Left ventricle myocardium inferior (tissue), 1 donor: ENCODE measurements around the gene NDUFS6. TPM values are rescaled to one million over a fixed set of nuclear protein-coding genes. Genes with fewer than 3 reads are reported as not detected.

ENCODE experiments used
- DNase-seq: peaks from one replicate; pipeline ENCODE4 v3.0.0-alpha.2; 2020
- H3K27ac ChIP-seq: fragments of 200-600 bp; replicated peaks from 2 replicates; pipeline ENCODE4 v1.8.0; 2021
- H3K27me3 ChIP-seq: fragments of 200-600 bp; 2 replicates; pipeline ENCODE4 v1.8.0; 2021; ENCODE audit warnings: low read depth
- H3K36me3 ChIP-seq: fragments of 200-600 bp; 2 replicates; pipeline ENCODE4 v1.8.0; 2021
- H3K4me1 ChIP-seq: fragments of 200-600 bp; 2 replicates; pipeline ENCODE4 v1.8.0; 2021
- H3K4me3 ChIP-seq: fragments of 200-600 bp; 2 replicates; pipeline ENCODE4 v1.8.0; 2021; ENCODE audit warnings: mild to moderate bottlenecking, moderate library complexity
- H3K9me3 ChIP-seq: fragments of 200-600 bp; replicated peaks from 2 replicates; pipeline ENCODE4 v1.8.0; 2021
- intact Hi-C: fragments of 100-400 bp; cut with micrococcal nuclease; formaldehyde crosslinking; loops from one replicate; pipeline ENCODE4 v1.11.0; 2022
- total RNA-seq: library from RNA; stranded (reverse); fragmentation: NEBNext Ultra II Directional; extraction: Animal tissue kit (Norgen Biotek cat#: 25700); gene quantifications from one replicate; pipeline ENCODE4 v1.2.1, GENCODE V29; 2021
- TF ChIP-seq, protein P1 (sequence below): fragments of 200-600 bp; IDR thresholded peaks from 2 replicates; pipeline ENCODE4 v1.8.0; 2021; ENCODE audit warnings: antibody characterized with exemption, mild to moderate bottlenecking, borderline replicate concordance
- donor health status: DM: no; HTN: yes; CAD: no; lungs with severe emphysema.

NDUFS6 gene
- total RNA-seq, 1 donor from 2014 or later, result 122 TPM

GRCh38 chr5:1855596-1855995 lies 54.4 kb downstream of the NDUFS6 start:
- intact Hi-C loops, result no loop called here
- Histone ChIP-seq H3K27ac (no peak overlapping the region), H3K4me1 (peaks cover 16% of the 10 kb centered on the region), H3K4me3 (no peak overlapping the region), H3K36me3 (no peaks in the 10 kb centered on the region), H3K9me3 (no peaks in the 10 kb centered on the region), H3K27me3 (peaks cover 50% of the 10 kb centered on the region)
- DNase-seq, result no peak
- TF ChIP-seq, protein P1, sequence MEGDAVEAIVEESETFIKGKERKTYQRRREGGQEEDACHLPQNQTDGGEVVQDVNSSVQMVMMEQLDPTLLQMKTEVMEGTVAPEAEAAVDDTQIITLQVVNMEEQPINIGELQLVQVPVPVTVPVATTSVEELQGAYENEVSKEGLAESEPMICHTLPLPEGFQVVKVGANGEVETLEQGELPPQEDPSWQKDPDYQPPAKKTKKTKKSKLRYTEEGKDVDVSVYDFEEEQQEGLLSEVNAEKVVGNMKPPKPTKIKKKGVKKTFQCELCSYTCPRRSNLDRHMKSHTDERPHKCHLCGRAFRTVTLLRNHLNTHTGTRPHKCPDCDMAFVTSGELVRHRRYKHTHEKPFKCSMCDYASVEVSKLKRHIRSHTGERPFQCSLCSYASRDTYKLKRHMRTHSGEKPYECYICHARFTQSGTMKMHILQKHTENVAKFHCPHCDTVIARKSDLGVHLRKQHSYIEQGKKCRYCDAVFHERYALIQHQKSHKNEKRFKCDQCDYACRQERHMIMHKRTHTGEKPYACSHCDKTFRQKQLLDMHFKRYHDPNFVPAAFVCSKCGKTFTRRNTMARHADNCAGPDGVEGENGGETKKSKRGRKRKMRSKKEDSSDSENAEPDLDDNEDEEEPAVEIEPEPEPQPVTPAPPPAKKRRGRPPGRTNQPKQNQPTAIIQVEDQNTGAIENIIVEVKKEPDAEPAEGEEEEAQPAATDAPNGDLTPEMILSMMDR, result no peak

DNA sequence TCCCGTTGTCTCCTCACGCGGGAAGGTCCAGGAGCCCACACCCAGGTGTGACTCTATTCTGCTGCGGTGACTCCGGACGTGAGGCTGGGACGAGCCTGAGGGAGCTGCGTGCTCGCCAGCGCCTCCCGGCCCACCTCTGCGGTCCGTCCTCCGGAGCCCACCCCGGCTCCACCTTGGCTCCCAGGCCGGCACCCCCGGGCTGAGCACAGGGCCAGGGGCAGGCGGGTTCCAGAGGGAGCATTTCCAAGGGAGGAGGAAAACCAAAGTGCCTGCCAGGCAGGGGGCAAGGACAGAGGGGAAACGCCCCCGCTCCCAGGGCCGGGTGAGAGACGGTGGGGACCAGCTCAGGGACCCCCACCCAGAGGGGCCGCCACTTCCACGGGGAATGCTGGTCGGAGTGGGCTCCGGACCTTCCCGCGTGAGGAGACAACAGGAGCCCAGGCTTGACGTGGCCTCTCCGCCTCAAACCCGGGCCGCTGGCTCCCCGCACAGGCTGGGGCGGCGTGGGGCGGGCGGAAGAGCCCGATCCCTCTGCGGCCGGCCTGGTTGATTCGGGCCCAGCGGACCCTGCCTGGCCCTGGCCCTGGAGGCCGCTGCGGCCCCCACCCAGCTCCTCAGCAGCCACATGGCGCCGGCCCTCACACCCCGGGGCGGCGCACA lies 55.5 kb downstream of the NDUFS6 start:
- Histone ChIP-seq H3K4me1 (peaks cover 26% of the 10 kb centered on the region), H3K9me3 (no peaks in the 10 kb centered on the region), H3K4me3 (no peak overlapping the region), H3K36me3 (no peaks in the 10 kb centered on the region), H3K27ac (no peak overlapping the region), H3K27me3 (peaks cover 43% of the 10 kb centered on the region)
- TF ChIP-seq, protein P1, result no peak
- intact Hi-C loops, result no loop called here
- DNase-seq, result no peak

GRCh38 chr5:1857256-1857600 lies 56.0 kb downstream of the NDUFS6 start:
- Histone ChIP-seq H3K4me1 (peaks cover 25% of the 10 kb centered on the region), H3K27ac (no peak overlapping the region), H3K9me3 (no peaks in the 10 kb centered on the region), H3K4me3 (no peak overlapping the region), H3K27me3 (peaks cover 38% of the 10 kb centered on the region), H3K36me3 (no peaks in the 10 kb centered on the region)
- intact Hi-C loops, result no loop called here
- no peak for DNase-seq
- TF ChIP-seq, protein P1, result no peak

DNA sequence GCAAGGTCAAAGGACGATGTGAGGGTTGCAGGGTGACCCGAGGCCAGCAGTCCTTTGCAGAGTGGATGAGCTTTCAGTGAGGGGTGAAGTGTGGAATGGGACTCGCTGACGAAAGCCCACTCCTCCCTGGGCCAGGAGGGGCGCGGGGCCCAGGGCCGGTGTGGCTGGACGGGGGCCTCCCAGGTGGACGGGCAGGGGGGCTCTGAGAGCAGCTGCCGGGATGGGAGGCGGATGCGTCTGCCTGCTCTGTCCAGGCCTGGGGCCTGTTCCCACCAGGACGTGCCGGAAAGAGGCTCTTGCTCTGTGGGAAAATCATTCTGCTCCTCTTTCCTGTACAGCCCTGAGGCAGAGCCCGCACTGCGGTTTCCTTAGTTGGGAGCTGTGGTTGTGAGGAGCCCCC lies 57.2 kb downstream of the NDUFS6 start:
- intact Hi-C loops, result no loop called here
- TF ChIP-seq, protein P1, result no peak
- Histone ChIP-seq H3K4me3 (no peak overlapping the region), H3K4me1 (peaks cover 22% of the 10 kb centered on the region), H3K27ac (no peak overlapping the region), H3K36me3 (no peaks in the 10 kb centered on the region), H3K9me3 (no peaks in the 10 kb centered on the region), H3K27me3 (peaks cover 30% of the 10 kb centered on the region)
- no peak for DNase-seq

DNA sequence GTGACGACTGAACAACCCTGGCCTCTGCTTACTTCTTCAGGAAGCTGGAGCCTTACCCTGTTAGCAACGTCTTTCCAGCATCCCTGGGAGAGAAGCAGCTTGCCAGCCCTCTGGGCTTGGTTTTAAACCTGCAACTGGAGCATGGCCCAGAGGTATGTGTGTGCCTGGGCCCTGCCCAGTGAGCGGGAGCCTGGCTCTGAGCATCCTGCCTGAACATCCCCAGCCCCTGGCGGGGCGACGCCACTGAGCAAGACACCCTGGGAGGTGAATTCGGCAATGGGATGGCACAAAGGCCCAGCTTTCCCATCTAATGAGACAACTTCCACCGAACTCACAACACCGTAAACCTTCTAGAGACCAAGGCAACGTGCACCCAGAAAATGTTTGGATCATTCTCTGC lies 57.9 kb downstream of the NDUFS6 start:
- Histone ChIP-seq H3K4me3 (no peak overlapping the region), H3K36me3 (no peaks in the 10 kb centered on the region), H3K27ac (no peak overlapping the region), H3K27me3 (peaks cover 30% of the 10 kb centered on the region), H3K9me3 (no peaks in the 10 kb centered on the region), H3K4me1 (peaks cover 22% of the 10 kb centered on the region)
- no peak for DNase-seq
- TF ChIP-seq, protein P1, result no peak
- intact Hi-C loops, result no loop called here
